HG02642 (cell line): Measurements from ENCODE around the gene TLCD3B.
"Not testable (repeated sequence)": the region's sequence is repeated elsewhere in the genome, so short reads cannot be mapped to it uniquely, and the experiment has no call there.

Source experiments
- ATAC-seq: cut with Tn5 transposase; IDR thresholded peaks from one replicate; pipeline ENCODE4 v1.9.1; 2021; ENCODE audit warnings: mild to moderate bottlenecking; ENCODE audit not compliant: unreplicated experiment, poor library complexity

Gene TLCD3B

GRCh38 chr16:30027588-30028437 lies 3.3 kb downstream of the TLCD3B start:
- ATAC-seq: no peak

GRCh38 chr16:30026449-30026848 lies 4.6 kb downstream of the TLCD3B start:
- no peak for ATAC-seq

- no peak for ATAC-seq
Observed at GRCh38 chr16:30025574-30025973, 5.5 kb downstream of the TLCD3B start.

GRCh38 chr16:30025156-30025555 lies 5.9 kb downstream of the TLCD3B start:
- ATAC-seq: no peak

- no peak for ATAC-seq
Observed at GRCh38 chr16:30024451-30024850, 6.6 kb downstream of the TLCD3B start.

GRCh38 chr16:30023586-30023985 lies 7.5 kb downstream of the TLCD3B start:
- ATAC-seq: no peak

- ATAC-seq: no peak
Observed at GRCh38 chr16:30022887-30023286, 8.2 kb downstream of the TLCD3B start, which contains the start of gene C16orf92. Gene C16orf92 (plus strand): TSS chr16:30023198. CDS start chr16:30023341, 143 bp downstream.

GRCh38 chr16:30018731-30019158 lies 12.3 kb downstream of the TLCD3B start:
- no peak for ATAC-seq

GRCh38 chr16:30017937-30018336 lies 13.1 kb downstream of the TLCD3B start:
- not testable (repeated sequence) for ATAC-seq

GRCh38 chr16:30017277-30017656 lies 13.8 kb downstream of the TLCD3B start:
- no peak for ATAC-seq

GRCh38 chr16:30016555-30017276 lies 14.4 kb downstream of the TLCD3B start:
- no peak for ATAC-seq

GRCh38 chr16:30015450-30015849 lies 15.6 kb downstream of the TLCD3B start:
- ATAC-seq: not testable (repeated sequence)

GRCh38 chr16:30012598-30012997 lies 18.5 kb downstream of the TLCD3B start:
- ATAC-seq: not testable (repeated sequence)

- ATAC-seq: no peak
Observed at GRCh38 chr16:30011714-30012504, 19.2 kb downstream of the TLCD3B start.

GRCh38 chr16:30010844-30011713 lies 20.0 kb downstream of the TLCD3B start, which contains the start of gene DOC2A:
Gene DOC2A (minus strand): TSS chr16:30011027. CDS start chr16:30010222, 805 bp downstream.
- no peak for ATAC-seq

GRCh38 chr16:30009990-30010843 lies 20.9 kb downstream of the TLCD3B start:
- no peak for ATAC-seq

- no peak for ATAC-seq
Observed at GRCh38 chr16:30009085-30009862, 21.8 kb downstream of the TLCD3B start.

GRCh38 chr16:30007378-30007895 lies 23.6 kb downstream of the TLCD3B start:
- ATAC-seq: no peak
